Fibroblast of skin of back (primary cell): Measurements from ENCODE around the gene HNRNPUL1.

Experiments
- DNase-seq: peaks from one replicate; pipeline ENCODE4 v3.0.0-alpha.2; 2013

HNRNPUL1 gene

GRCh38 chr19:41309180-41310032, 45.2 kb downstream of the HNRNPUL1 start:
- DNase-seq = peak; percentile 12

DNA sequence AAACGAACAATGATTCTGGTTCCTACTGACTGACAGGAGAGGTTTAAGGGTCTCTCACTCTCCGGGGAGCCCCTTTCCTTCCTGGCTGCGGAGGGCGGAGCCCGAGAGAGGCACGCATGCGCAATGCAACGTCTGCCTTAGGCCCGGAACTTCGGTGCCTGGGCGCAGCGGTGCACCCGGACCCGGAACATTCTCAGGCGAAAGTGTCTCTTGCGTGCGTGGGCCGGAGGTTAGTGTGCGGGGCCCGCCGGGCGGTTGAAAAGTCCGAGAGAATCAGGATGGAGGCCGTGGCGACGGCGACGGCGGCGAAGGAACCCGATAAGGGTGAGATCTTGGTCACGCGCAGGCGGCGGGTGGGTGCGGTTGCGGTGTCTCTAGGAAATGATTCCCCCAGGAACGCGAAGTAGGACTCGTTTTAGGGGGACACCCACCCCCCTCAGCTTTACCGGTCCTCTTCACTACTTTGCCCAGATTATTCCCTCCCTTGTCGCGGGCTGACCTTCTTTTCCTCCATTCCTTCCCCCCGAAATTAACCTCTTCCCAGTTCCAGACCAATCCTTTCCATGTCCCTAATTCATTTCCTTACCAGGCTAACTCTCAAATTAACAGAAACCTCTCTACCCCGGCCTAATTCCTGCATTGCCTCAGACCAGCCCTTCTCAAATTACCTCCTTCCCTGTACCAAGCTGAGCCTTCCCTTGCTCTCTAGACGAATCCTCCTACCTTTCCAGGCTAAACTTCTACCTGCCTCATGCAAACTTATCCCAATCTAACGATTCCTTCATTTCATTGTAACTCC, 46.1 kb downstream of the HNRNPUL1 start, which contains the start of gene CCDC97:
CCDC97 (plus strand) TSS at position 140 of the 799 bp plus-strand sequence; CDS start at position 279, 139 bp downstream.
- peak; percentile 82 for DNase-seq

- DNase-seq = peak; percentile 35
These were observed 46.9 kb downstream of the HNRNPUL1 start for GRCh38 chr19:41311072-41311471.

DNA sequence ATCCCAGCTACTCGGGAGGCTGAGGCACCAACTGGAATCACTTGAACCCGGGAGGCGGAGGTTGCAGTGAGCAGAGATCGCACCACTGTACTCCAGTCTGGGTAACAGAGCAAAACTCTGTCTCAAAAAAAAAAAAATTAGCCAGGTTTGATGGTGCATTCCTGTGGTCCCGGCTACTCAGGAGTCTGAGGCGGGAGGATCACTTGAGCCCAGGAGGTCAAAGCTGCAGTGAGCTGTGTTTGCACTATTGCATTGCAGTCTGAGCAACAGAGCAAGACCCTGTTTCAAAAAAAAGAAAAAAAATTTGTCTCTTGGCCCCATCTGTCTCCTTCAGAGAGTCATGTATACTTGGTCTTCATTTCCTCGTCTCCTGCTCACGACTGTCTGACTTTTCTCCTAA, 47.4 kb downstream of the HNRNPUL1 start:
- peak; percentile 15 for DNase-seq

GRCh38 chr19:41316306-41316920, 52.2 kb downstream of the HNRNPUL1 start:
- no peak for DNase-seq

- no peak for DNase-seq
These were observed 54.7 kb downstream of the HNRNPUL1 start for GRCh38 chr19:41318696-41319499.

DNA sequence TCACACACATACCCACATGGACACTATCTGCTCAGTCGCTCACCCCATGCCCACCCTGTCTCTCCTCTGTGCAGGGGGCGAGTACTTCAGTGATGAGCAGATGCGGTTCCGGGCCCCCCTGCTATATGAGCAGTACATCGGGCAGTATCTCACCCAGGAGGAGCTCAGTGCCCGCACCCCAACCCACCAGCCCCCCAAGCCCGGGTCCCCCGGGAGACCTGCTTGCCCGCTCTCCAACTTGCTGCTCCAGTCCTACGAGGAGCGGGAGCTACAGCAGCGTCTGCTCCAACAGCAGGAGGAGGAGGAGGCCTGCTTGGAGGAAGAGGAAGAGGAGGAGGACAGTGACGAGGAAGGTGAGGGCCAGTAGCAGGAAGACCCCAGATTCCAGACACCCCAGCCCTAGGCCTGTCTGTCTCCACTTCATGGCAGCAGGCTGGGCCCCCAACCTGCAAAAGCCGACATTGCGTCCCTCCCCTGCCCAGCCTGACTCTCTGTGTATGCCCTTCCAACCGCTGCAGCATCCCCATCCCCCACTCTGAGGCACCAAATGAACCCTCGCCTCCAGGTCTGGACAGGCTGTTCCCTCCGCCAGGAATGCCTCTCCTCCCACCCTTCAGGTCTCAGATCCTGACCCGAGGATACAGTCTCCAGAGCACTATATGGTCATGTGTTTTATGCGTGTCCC, 55.5 kb downstream of the HNRNPUL1 start:
- no peak for DNase-seq

- no peak for DNase-seq
These were observed 56.0 kb downstream of the HNRNPUL1 start for GRCh38 chr19:41320185-41320518.

DNA sequence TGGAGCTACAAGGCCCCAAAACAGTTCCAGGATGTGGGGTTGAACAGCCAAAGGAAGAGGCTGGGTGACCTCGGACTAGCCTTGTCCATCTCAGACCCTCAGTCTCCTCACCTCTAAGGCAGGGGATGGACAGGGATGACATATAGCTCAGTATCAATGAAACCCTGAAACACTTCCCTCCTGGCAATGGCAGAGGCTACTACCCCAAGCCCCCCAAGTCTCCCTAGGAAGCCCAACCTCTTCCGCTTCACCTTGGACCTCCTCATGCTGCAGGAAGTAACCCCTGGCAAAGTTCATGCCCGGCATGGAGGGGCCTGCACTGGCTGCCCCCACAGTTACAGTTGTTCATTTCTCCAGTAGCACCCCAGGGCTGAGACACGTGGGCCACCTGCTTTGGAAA, 56.4 kb downstream of the HNRNPUL1 start:
- DNase-seq = no peak

DNA sequence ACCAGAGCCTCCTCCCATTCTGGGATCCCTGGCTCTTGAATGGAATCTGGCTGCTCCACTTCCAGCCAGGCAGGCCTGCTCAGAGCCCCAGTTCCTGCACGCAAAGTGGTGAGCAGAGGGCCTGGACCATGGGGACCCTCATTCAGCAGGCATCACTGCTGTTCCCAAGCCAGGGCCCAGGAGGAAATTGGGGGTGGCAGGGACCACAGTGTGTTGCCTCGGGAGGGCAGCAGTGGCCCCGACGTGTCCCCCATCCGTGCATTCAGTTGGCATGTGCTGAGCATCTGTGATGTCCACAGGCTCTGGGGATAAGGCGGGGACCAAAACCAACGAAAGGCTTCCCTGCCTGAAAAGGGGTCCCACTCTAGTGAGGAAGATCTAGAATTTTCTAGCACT, 57.0 kb downstream of the HNRNPUL1 start:
- no peak for DNase-seq

GRCh38 chr19:41321600-41322270, 57.6 kb downstream of the HNRNPUL1 start:
- DNase-seq = peak; percentile 73

DNA sequence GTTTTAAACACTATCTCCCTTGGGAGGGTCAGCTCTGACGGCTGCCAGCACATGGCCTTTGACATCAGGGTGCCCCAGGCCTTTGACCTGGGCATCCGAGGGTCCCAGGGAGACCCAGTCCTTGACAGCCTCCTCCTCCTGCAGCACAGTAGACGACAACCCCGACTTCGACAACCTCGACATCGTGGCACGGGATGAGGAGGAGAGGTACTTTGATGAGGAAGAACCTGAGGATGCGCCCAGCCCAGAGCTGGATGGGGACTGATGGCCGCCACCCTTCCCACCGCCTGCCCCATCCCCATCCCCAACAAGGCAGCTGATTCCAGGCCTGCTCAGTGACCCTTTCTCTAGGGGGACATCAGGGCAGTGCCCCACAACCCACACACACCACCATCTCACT, 58.3 kb downstream of the HNRNPUL1 start:
- DNase-seq = no peak

DNA sequence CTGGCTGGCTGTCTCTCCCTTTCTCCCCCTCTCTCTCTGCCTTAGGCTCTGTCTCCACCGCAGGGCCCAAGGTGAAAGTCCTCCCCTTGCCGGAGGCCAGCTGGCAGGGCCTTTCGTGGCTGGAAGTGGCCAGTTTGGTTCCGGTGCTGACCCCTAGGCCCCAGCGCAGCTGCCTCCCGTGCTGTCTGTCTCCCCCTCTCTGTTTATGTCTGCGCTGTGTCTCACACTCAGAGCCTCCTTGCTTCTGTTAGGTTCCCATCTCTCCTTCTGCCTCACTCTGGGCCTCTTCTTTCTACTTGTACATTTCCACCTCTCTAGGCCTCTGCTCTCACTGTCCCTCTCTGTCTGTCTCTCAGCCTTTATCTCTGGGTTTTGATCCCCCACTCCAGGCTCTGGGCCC, 58.9 kb downstream of the HNRNPUL1 start:
- no peak for DNase-seq

DNA sequence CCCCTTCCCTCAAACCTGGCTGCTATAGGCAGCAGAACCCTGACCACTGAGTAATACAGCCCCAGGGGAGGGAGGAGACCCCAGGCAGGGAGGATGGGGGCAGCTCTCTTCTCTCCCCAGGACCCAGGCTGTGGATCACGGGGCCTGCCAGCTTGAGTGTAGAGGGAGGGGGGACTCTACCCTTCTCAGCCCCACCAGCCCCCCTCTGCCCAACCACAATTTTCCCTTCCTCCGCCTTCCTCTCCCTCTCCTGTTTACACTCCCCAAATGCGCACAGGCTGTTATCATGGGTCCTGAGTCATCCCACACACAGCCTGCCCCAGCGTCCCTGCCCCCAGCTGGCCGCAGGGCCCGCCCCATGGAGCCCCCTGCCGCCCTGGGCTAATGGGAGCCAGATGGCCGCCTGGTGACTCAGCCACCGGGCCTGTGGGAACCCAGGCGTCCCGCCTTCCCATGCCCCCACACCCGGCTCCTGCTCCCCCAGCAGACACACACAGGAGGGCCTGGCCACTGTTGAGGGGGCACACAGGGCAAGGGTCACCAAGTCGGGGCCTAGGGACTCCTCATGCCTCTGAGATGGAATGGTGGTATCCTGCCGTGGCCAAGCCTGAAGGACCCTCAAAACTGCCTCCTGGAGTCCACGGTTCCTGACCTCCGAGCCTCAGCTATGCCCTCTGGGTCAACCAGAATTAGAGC, 59.4 kb downstream of the HNRNPUL1 start:
- DNase-seq = peak; percentile 99

DNA sequence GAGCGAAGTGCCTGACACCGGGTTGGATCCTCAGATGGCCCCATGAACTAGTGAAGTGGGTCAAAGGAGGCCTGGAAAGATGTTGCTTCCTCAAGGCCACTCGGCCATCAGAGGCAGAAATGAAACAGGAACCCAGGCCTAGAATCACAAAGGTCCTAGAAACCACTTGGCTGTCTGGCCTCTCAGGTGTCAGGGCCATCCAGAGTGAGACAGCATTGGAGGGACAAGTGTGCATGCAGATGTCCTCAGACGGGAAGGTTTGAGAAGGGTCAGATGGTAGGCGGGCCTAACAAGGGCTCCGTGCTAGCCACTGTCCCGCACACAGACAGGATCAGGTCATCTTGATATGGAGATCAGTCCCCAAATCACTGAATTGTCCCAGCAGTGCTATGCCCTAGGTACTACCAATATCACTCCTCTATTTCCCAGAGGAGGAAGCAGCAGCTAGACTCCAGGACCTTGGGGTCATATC, 60.1 kb downstream of the HNRNPUL1 start:
- DNase-seq = peak; percentile 23

DNA sequence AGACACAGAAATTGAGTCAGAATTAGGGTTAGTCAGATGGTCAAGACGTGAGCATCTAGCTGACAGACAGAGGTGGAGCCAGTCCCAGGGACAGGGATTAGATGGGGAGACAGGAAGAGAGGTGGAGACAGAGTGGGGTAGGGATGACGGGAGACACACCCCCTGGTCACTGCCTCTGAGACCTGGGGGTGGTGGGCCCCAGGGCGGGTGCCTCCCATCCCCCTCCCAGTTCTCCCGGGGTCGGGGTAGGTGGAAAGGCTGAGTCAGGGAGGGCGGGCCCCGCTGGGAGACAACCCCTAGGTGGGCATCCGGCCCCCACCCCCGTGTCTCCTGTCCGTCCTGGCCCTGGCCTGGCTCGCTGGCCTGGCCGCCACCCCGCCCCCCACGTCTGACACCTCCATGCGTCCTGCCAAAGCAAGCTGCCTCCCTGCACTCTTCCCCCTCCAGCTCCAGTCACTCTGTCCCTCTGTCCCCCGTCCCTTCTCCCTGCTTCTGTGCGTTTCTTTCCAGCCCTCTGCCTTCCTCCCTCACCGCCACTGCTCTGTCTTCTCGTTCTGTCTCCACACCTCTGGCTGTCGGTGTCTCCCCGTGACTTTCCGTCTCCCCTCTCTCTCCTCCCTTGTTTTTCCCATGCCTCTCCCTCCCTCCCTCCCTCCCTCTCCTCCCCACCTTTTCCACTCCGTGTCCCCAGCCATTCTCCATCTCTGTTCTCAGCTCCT, 60.9 kb downstream of the HNRNPUL1 start:
- peak; percentile 92 for DNase-seq

DNA sequence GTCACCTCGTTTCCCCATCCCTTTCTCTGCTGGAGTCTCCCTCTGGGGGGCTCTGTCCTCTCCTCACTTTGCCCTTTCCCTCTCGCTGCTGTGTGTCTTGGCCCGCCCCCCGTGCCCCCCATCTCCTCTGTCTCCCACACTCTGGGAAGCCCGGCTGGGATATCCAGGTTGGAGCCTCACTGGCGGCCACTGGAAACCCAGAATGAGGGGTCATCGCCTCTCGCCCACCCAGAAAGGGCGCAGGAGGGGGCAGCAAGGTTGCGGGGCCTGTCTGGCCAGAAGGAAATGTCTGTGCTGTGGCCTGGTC, 61.4 kb downstream of the HNRNPUL1 start:
- no peak for DNase-seq

GRCh38 chr19:41325947-41326706, 62.0 kb downstream of the HNRNPUL1 start:
- peak; percentile 94 for DNase-seq

GRCh38 chr19:41327076-41327575, 63.0 kb downstream of the HNRNPUL1 start:
- DNase-seq = peak; percentile 39
